Measurements from ENCODE around the gene PRR30. TPM values are rescaled to one million over a fixed set of nuclear protein-coding genes. Genes with fewer than 3 reads are reported as not detected.

Gene PRR30
- total and polyA plus RNA-seq, 2 donors (not counting 1 experiment from before 2014, with no cell fraction given), result not detected

- no peak overlapping the region for H3K9ac ChIP-seq (ENCODE audit: low read length)
- POLR2A ChIA-PET, result no interaction called here
- H3K27ac Mint-ChIP-seq, result no peak overlapping the region
These were observed 23.2 kb upstream of the PRR30 start for GRCh38 chr2:27162151-27163121.

GRCh38 chr2:27160191-27160590 is 21.0 kb upstream of the PRR30 start:
- no peaks in the 10 kb centered on the region for H3K27me3 ChIP-seq (replicated peaks in 1 of 4; ENCODE audit: control extremely low read depth in 1 of 4, control insufficient read depth in 3 of 4, insufficient read depth in 4 of 4, low read length in 3 of 4)
- H3K4me1 ChIP-seq (ENCODE audit: control insufficient read depth in 2 of 2, insufficient read depth in 2 of 2, low read length in 2 of 2), result peaks cover 15 to 18% of the 10 kb centered on the region in 2 donors
- intact Hi-C loops (cut with micrococcal nuclease), result no loop called here
- Mint-ChIP-seq H3K4me1 (peaks cover 16% of the 10 kb centered on the region), H3K27me3 (peaks cover 3% of the 10 kb centered on the region), H3K4me3 (no peak overlapping the region), H3K27ac (no peak overlapping the region), H3K9me3 (ENCODE audit: insufficient read depth) (no peaks in the 10 kb centered on the region)
- POLR2A ChIA-PET, result no interaction called here
- no peak overlapping the region for H3K4me3 ChIP-seq (ENCODE audit: control extremely low read depth in 1 of 5, extremely low read depth in 1 of 5, insufficient read depth in 1 of 5, low read depth in 2 of 5, low read length in 4 of 5)
- H3K27ac ChIP-seq (ENCODE audit: low read length in 2 of 2), result no peak overlapping the region
- CTCF ChIA-PET, result interaction anchor here (1.6 kb wide), 1 partner anchor 10 kb away, joined by 6 read pairs; no protein-coding TSS in a partner anchor
- H4K20me1 ChIP-seq (ENCODE audit: control insufficient read depth, insufficient read depth, low read length, poor library complexity, severe bottlenecking), result no peaks in the 10 kb centered on the region
- H3K79me2 ChIP-seq (ENCODE audit: control insufficient read depth, insufficient read depth, low read length), result no peaks in the 10 kb centered on the region
- ATAC-seq (ENCODE audit: low read depth) (no peak), DNase-seq (no peak)
- H3K9ac ChIP-seq (ENCODE audit: low read length), result no peak overlapping the region
- no peak overlapping the region for H3K4me2 ChIP-seq (replicated peaks; ENCODE audit: low read depth, low read length, poor library complexity, severe bottlenecking)
- H2AFZ ChIP-seq (ENCODE audit: insufficient read depth, low read depth, low read length, poor library complexity, severe bottlenecking), result no peak overlapping the region
- no peaks in the 10 kb centered on the region for H3K9me3 ChIP-seq (ENCODE audit: control extremely low read depth in 1 of 3, control insufficient read depth in 2 of 3, insufficient read depth in 1 of 3, low read length in 2 of 3)
- 80% methylated on average over 1 of the region's 9 CpGs for WGBS (ENCODE audit: insufficient coverage)
- TF ChIP-seq EZH2 (IDR thresholded peaks at IDR 0.05; ENCODE audit: borderline replicate concordance, insufficient read depth, low read depth, low read length, poor library complexity, severe bottlenecking) (no peak), CTCF (IDR thresholded peaks at IDR 0.05) (no peak)
- H3K36me3 ChIP-seq (replicated peaks in 1 of 2; ENCODE audit: control extremely low read depth in 1 of 2, control insufficient read depth in 1 of 2, extremely low read depth in 1 of 2, insufficient read depth in 2 of 2, low read length in 1 of 2), result no peaks in the 10 kb centered on the region

More at GRCh38 chr2:27162151-27163121, 23.2 kb upstream of the PRR30 start:
- Mint-ChIP-seq H3K4me1 (peaks cover 20% of the 10 kb centered on the region), H3K9me3 (ENCODE audit: insufficient read depth) (no peaks in the 10 kb centered on the region), H3K4me3 (no peak overlapping the region), H3K27me3 (peaks cover 3% of the 10 kb centered on the region)
- Histone ChIP-seq H3K27me3 (replicated peaks in 1 of 4; ENCODE audit: control extremely low read depth in 1 of 4, control insufficient read depth in 3 of 4, insufficient read depth in 4 of 4, low read length in 3 of 4) (no peaks in the 10 kb centered on the region), H3K4me1 (ENCODE audit: control insufficient read depth in 2 of 2, insufficient read depth in 2 of 2, low read length in 2 of 2) (peaks cover 19 to 22% of the 10 kb centered on the region in 2 donors), H3K79me2 (ENCODE audit: control insufficient read depth, insufficient read depth, low read length) (no peaks in the 10 kb centered on the region), H3K36me3 (replicated peaks in 1 of 2; ENCODE audit: control extremely low read depth in 1 of 2, control insufficient read depth in 1 of 2, extremely low read depth in 1 of 2, insufficient read depth in 2 of 2, low read length in 1 of 2) (no peaks in the 10 kb centered on the region), H4K20me1 (ENCODE audit: control insufficient read depth, insufficient read depth, low read length, poor library complexity, severe bottlenecking) (no peaks in the 10 kb centered on the region), H3K4me3 (ENCODE audit: control extremely low read depth in 1 of 5, extremely low read depth in 1 of 5, insufficient read depth in 1 of 5, low read depth in 2 of 5, low read length in 4 of 5) (no peak overlapping the region), H3K4me2 (replicated peaks; ENCODE audit: low read depth, low read length, poor library complexity, severe bottlenecking) (no peak overlapping the region), H2AFZ (ENCODE audit: insufficient read depth, low read depth, low read length, poor library complexity, severe bottlenecking) (no peak overlapping the region), H3K9me3 (ENCODE audit: control extremely low read depth in 1 of 3, control insufficient read depth in 2 of 3, insufficient read depth in 1 of 3, low read length in 2 of 3) (peaks cover 0 to 3% (median 0%) of the 10 kb centered on the region in 3 donors), H3K27ac (ENCODE audit: low read length in 2 of 2) (no peak overlapping the region)
- intact Hi-C loops (cut with micrococcal nuclease), result no loop called here
- no peak for TF ChIP-seq EZH2 (IDR thresholded peaks at IDR 0.05; ENCODE audit: borderline replicate concordance, insufficient read depth, low read depth, low read length, poor library complexity, severe bottlenecking)
- no peak for ATAC-seq (ENCODE audit: low read depth)
- no peak for DNase-seq
- CTCF ChIA-PET, result no interaction called here
- 97% methylated on average over 8 of the region's 15 CpGs for WGBS (ENCODE audit: insufficient coverage)
